ENCODE data around the gene PFDN5. TPM values are rescaled to one million over a fixed set of nuclear protein-coding genes. Genes with fewer than 3 reads are reported as not detected.
A peak's percentile ranks its signal among the peaks of the same experiment; 100 is the strongest.

PFDN5 gene
- total RNA-seq, 1 donor from 2014 or later: 379 TPM

- no peaks in the 10 kb centered on the region for H3K27me3 Mint-ChIP-seq
- no peak overlapping the region for H3K4me3 Mint-ChIP-seq (ENCODE audit: low read depth)
- no peaks in the 10 kb centered on the region for H3K4me1 Mint-ChIP-seq (ENCODE audit: low read depth)
- H3K27ac Mint-ChIP-seq: no peak overlapping the region
- no peak for DNase-seq (ENCODE audit: low spot score, unreplicated experiment)
- H3K36me3 Mint-ChIP-seq (ENCODE audit: insufficient read depth): peaks cover 14% of the 10 kb centered on the region
- TF ChIP-seq, protein P1, sequence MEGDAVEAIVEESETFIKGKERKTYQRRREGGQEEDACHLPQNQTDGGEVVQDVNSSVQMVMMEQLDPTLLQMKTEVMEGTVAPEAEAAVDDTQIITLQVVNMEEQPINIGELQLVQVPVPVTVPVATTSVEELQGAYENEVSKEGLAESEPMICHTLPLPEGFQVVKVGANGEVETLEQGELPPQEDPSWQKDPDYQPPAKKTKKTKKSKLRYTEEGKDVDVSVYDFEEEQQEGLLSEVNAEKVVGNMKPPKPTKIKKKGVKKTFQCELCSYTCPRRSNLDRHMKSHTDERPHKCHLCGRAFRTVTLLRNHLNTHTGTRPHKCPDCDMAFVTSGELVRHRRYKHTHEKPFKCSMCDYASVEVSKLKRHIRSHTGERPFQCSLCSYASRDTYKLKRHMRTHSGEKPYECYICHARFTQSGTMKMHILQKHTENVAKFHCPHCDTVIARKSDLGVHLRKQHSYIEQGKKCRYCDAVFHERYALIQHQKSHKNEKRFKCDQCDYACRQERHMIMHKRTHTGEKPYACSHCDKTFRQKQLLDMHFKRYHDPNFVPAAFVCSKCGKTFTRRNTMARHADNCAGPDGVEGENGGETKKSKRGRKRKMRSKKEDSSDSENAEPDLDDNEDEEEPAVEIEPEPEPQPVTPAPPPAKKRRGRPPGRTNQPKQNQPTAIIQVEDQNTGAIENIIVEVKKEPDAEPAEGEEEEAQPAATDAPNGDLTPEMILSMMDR (IDR thresholded peaks at IDR 0.05; ENCODE audit: unreplicated experiment): no peak
- no peaks in the 10 kb centered on the region for H3K9me3 Mint-ChIP-seq (ENCODE audit: low read depth)
Observed at GRCh38 chr12:53306826-53307225, 11.5 kb downstream of the PFDN5 start.

DNA sequence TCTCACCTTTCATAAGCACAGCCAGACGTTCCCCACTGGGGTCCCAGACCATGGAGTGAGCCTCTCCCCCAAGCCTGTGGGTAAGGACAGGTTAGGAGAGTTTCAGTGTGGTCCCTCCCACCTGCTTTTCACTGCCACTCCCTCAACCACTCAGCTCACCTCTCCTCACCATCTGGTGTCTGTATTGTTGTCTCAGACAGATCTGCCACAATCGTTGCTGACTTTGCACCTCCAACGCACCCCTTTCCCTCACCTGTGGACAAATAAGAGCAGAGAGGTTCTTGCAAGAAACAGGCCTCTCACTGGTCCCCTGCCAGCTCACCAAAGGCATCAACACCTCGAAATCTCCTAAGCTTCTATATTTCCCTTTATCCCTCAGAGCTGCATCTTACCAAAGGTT is 12.9 kb downstream of the PFDN5 start:
- no peak for DNase-seq (ENCODE audit: low spot score, unreplicated experiment)
- Mint-ChIP-seq H3K9me3 (ENCODE audit: low read depth) (no peaks in the 10 kb centered on the region), H3K4me3 (ENCODE audit: low read depth) (no peak overlapping the region), H3K36me3 (ENCODE audit: insufficient read depth) (peaks cover 9% of the 10 kb centered on the region), H3K4me1 (ENCODE audit: low read depth) (no peaks in the 10 kb centered on the region), H3K27ac (no peak overlapping the region), H3K27me3 (no peaks in the 10 kb centered on the region)
- TF ChIP-seq, protein P1 (IDR thresholded peaks at IDR 0.05; ENCODE audit: unreplicated experiment): no peak

- no peak for DNase-seq (ENCODE audit: low spot score, unreplicated experiment)
- Mint-ChIP-seq H3K9me3 (ENCODE audit: low read depth) (no peaks in the 10 kb centered on the region), H3K27me3 (no peaks in the 10 kb centered on the region), H3K36me3 (ENCODE audit: insufficient read depth) (peaks cover 15% of the 10 kb centered on the region), H3K27ac (no peak overlapping the region), H3K4me1 (ENCODE audit: low read depth) (no peaks in the 10 kb centered on the region), H3K4me3 (ENCODE audit: low read depth) (no peak overlapping the region)
- TF ChIP-seq, protein P1 (IDR thresholded peaks at IDR 0.05; ENCODE audit: unreplicated experiment): no peak
Observed at GRCh38 chr12:53313996-53314395, 18.7 kb downstream of the PFDN5 start.

- TF ChIP-seq, protein P1 (IDR thresholded peaks at IDR 0.05; ENCODE audit: unreplicated experiment): no peak
- Mint-ChIP-seq H3K4me3 (ENCODE audit: low read depth) (peak overlapping the region; percentile 96), H3K27me3 (peaks cover 6% of the 10 kb centered on the region), H3K27ac (peak overlapping the region; percentile 98), H3K9me3 (ENCODE audit: low read depth) (no peaks in the 10 kb centered on the region), H3K4me1 (ENCODE audit: low read depth) (peaks cover 19% of the 10 kb centered on the region), H3K36me3 (ENCODE audit: insufficient read depth) (peaks cover 5% of the 10 kb centered on the region)
- DNase-seq (ENCODE audit: low spot score, unreplicated experiment): no peak
Observed at GRCh38 chr12:53320352-53321195, 25.2 kb downstream of the PFDN5 start.

GRCh38 chr12:53324113-53324778 is 28.9 kb downstream of the PFDN5 start:
- peak overlapping the region; percentile 41 for H3K27ac Mint-ChIP-seq
- TF ChIP-seq, protein P1 (IDR thresholded peaks at IDR 0.05; ENCODE audit: unreplicated experiment): no peak
- H3K9me3 Mint-ChIP-seq (ENCODE audit: low read depth): no peaks in the 10 kb centered on the region
- H3K27me3 Mint-ChIP-seq: peaks cover 38% of the 10 kb centered on the region
- peaks cover 1% of the 10 kb centered on the region for H3K36me3 Mint-ChIP-seq (ENCODE audit: insufficient read depth)
- peaks cover 23% of the 10 kb centered on the region for H3K4me1 Mint-ChIP-seq (ENCODE audit: low read depth)
- peak overlapping the region; percentile 65 for H3K4me3 Mint-ChIP-seq (ENCODE audit: low read depth)
- no peak for DNase-seq (ENCODE audit: low spot score, unreplicated experiment)
